ENCODE measurements around the gene TOMM34. TPM values are rescaled to one million over a fixed set of nuclear protein-coding genes. Genes with fewer than 3 reads are reported as not detected.

TOMM34 gene
- total RNA-seq, 1 donor from 2014 or later, result 27.3 TPM

DNA sequence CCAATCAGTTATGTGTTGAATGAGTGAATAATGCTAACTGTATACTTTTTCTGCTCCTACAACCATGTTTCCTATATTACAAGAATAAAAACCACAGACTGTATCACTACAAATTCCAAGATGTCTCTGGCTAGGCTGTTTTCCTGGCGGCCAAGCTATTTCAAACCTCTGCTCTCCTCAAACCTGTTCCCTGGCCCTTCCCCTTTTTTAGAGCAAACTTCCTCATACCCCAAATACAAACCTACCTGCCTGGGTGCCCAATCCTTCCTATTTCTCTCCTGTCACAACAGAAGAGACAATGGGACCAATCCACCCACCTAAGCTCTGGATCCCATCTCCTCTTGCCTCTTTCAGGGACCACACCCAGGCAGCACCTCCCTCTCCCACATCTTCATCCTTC lies 7.5 kb downstream of the TOMM34 start:
- H3K36me3 ChIP-seq, result no peaks in the 10 kb centered on the region
- no peak overlapping the region for H3K4me2 ChIP-seq
- H3K4me1 ChIP-seq, result no peaks in the 10 kb centered on the region
- H3K4me3 ChIP-seq, result no peak overlapping the region
- Mint-ChIP-seq H3K4me3 (no peak overlapping the region), H3K9me3 (no peaks in the 10 kb centered on the region), H3K27me3 (ENCODE audit: insufficient read depth, low read depth) (no peaks in the 10 kb centered on the region), H3K27ac (no peak overlapping the region), H3K4me1 (no peaks in the 10 kb centered on the region), H3K36me3 (peaks cover 37% of the 10 kb centered on the region)
- no peaks in the 10 kb centered on the region for H3K27me3 ChIP-seq
- no peak for DNase-seq (ENCODE audit: low spot score)
- no peak overlapping the region for H3K9ac ChIP-seq
- peaks cover 7% of the 10 kb centered on the region for H3K79me2 ChIP-seq (ENCODE audit: low read depth)
- no peak overlapping the region for H3K27ac ChIP-seq
- H4K20me1 ChIP-seq (ENCODE audit: low read depth), result no peaks in the 10 kb centered on the region
- no peaks in the 10 kb centered on the region for H3K9me3 ChIP-seq (ENCODE audit: low read depth)
- no peak for TF ChIP-seq EZH2phosphoT487 (IDR thresholded peaks at IDR 0.05)
- TF ChIP-seq, protein P1, sequence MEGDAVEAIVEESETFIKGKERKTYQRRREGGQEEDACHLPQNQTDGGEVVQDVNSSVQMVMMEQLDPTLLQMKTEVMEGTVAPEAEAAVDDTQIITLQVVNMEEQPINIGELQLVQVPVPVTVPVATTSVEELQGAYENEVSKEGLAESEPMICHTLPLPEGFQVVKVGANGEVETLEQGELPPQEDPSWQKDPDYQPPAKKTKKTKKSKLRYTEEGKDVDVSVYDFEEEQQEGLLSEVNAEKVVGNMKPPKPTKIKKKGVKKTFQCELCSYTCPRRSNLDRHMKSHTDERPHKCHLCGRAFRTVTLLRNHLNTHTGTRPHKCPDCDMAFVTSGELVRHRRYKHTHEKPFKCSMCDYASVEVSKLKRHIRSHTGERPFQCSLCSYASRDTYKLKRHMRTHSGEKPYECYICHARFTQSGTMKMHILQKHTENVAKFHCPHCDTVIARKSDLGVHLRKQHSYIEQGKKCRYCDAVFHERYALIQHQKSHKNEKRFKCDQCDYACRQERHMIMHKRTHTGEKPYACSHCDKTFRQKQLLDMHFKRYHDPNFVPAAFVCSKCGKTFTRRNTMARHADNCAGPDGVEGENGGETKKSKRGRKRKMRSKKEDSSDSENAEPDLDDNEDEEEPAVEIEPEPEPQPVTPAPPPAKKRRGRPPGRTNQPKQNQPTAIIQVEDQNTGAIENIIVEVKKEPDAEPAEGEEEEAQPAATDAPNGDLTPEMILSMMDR (IDR thresholded peaks at IDR 0.05), result no peak
- H3F3A ChIP-seq (ENCODE audit: low read depth), result no peaks in the 10 kb centered on the region
- no peak overlapping the region for H2AFZ ChIP-seq (replicated peaks)

DNA sequence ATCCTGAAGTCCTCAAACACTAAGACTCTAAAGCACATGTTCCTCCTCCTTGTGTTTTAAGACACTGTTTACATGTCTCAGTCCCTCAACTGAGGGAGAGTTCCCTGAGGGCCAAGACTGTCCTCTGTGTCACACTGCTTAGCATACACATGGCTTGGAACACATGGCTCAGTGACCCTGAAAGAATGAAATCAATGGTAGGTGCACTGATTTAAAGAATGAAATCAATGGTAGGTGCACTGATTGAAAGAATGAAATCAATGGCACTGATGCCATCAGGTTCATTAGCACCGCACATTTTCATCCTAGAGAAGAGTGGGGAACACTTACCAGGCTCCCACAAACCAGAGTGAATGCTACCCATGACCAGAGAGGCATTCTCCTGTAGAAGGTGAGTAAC lies 9.8 kb downstream of the TOMM34 start:
- Histone ChIP-seq H3K9me3 (ENCODE audit: low read depth) (no peaks in the 10 kb centered on the region), H3K4me1 (no peaks in the 10 kb centered on the region), H3F3A (ENCODE audit: low read depth) (no peaks in the 10 kb centered on the region), H3K4me2 (no peak overlapping the region), H3K36me3 (no peaks in the 10 kb centered on the region), H3K4me3 (no peak overlapping the region), H2AFZ (replicated peaks) (no peak overlapping the region), H3K79me2 (ENCODE audit: low read depth) (no peaks in the 10 kb centered on the region), H3K9ac (no peak overlapping the region), H3K27me3 (no peaks in the 10 kb centered on the region), H4K20me1 (ENCODE audit: low read depth) (no peaks in the 10 kb centered on the region), H3K27ac (no peak overlapping the region)
- no peak overlapping the region for H3K27ac Mint-ChIP-seq
- H3K9me3 Mint-ChIP-seq, result no peaks in the 10 kb centered on the region
- no peak for DNase-seq (ENCODE audit: low spot score)
- no peak for TF ChIP-seq EZH2phosphoT487 (IDR thresholded peaks at IDR 0.05)
- no peak for TF ChIP-seq EZH2 (IDR thresholded peaks at IDR 0.05)
- TF ChIP-seq, protein P1 (IDR thresholded peaks at IDR 0.05), result no peak
- no peaks in the 10 kb centered on the region for H3K4me1 Mint-ChIP-seq
- no peaks in the 10 kb centered on the region for H3K27me3 Mint-ChIP-seq (ENCODE audit: insufficient read depth, low read depth)
- no peak overlapping the region for H3K4me3 Mint-ChIP-seq
- H3K36me3 Mint-ChIP-seq, result peaks cover 40% of the 10 kb centered on the region

DNA sequence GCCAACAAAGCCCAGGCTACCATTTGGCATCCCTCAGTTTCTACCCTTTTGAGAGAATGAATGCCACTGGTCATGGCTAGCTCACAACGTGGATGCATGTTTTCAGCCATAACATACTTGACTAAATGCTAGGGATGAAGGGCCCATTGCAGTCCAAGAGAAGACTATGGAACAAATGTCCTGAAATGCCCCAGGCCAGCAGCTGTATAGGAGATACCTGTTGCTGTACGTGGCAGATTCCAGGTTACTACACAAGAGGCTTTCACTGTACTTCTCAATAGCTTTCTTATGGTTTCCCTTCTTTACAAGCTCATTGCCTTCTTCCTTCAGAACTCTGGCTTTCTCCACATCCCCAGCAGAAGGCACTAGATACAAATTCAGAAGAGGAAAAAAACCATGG lies 11.7 kb downstream of the TOMM34 start:
- Mint-ChIP-seq H3K27ac (no peak overlapping the region), H3K4me1 (no peaks in the 10 kb centered on the region), H3K36me3 (peaks cover 32% of the 10 kb centered on the region), H3K9me3 (no peaks in the 10 kb centered on the region), H3K27me3 (ENCODE audit: insufficient read depth, low read depth) (no peaks in the 10 kb centered on the region), H3K4me3 (no peak overlapping the region)
- no peak overlapping the region for H2AFZ ChIP-seq (replicated peaks)
- H3K4me2 ChIP-seq, result no peak overlapping the region
- DNase-seq (ENCODE audit: low spot score), result no peak
- H3K9ac ChIP-seq, result no peak overlapping the region
- no peaks in the 10 kb centered on the region for H3K4me1 ChIP-seq
- H3K27me3 ChIP-seq, result no peaks in the 10 kb centered on the region
- no peaks in the 10 kb centered on the region for H3F3A ChIP-seq (ENCODE audit: low read depth)
- peaks cover 10% of the 10 kb centered on the region for H3K36me3 ChIP-seq
- TF ChIP-seq EZH2phosphoT487 (IDR thresholded peaks at IDR 0.05) (no peak), EZH2 (IDR thresholded peaks at IDR 0.05) (no peak)
- TF ChIP-seq, protein P1 (IDR thresholded peaks at IDR 0.05), result no peak
- H3K4me3 ChIP-seq, result no peak overlapping the region
- H3K9me3 ChIP-seq (ENCODE audit: low read depth), result no peaks in the 10 kb centered on the region
- H3K79me2 ChIP-seq (ENCODE audit: low read depth), result no peaks in the 10 kb centered on the region
- H3K27ac ChIP-seq, result no peak overlapping the region
- H4K20me1 ChIP-seq (ENCODE audit: low read depth), result no peaks in the 10 kb centered on the region
